B cell (primary cell): ENCODE data around the gene CDK6. TPM values are rescaled to one million over a fixed set of nuclear protein-coding genes. Genes with fewer than 3 reads are reported as not detected.
A peak's percentile ranks its signal among the peaks of the same experiment; 100 is the strongest.

Experiments used
- ATAC-seq: fragments of 200-7000 bp; cut with Tn5 transposase; one replicate; pipeline ENCODE4 v1.10.0; 2021; ENCODE audit warnings: low read depth, mild to moderate bottlenecking, moderate number of reproducible peaks, moderate library complexity
- CTCF ChIA-PET: fragments of 350-600 bp; sonication (Branson Sonifier 250); formaldehyde crosslinking; loops from one replicate; lab custom pipeline; 2021; ENCODE audit warnings: antibody characterized with exemption, inconsistent platforms; lab: Charles Lee
- POLR2A ChIA-PET: fragments of 350-600 bp; sonication (Branson Sonifier 250); formaldehyde crosslinking; loops from one replicate; lab custom pipeline; 2021; ENCODE audit warnings: antibody characterized with exemption; lab: Charles Lee
- DNase-seq: peaks from one replicate; pipeline ENCODE4 v3.0.0; 2013
- H2AFZ ChIP-seq: 2 replicates; pipeline ENCODE4 v1.6.1; 2012; ENCODE audit warnings: mild to moderate bottlenecking, low read depth, low read length; ENCODE audit not compliant: insufficient read depth, poor library complexity, severe bottlenecking
- H3K27ac ChIP-seq, 2 donors: 1 replicate in 1 of 2; 2 replicates in 1 of 2; pipeline ENCODE4 v1.5.1; 2012 to 2013; ENCODE audit warnings: low read length in 2 of 2, mild to moderate bottlenecking in 2 of 2, moderate library complexity in 1 of 2
- H3K27me3 ChIP-seq, 4 experiments: fragments of 200-600 bp in 1 of 4; sonication (generic) in 1 of 4; replicated peaks in 1 of 4; 1 replicate in 2 of 4; 2 replicates in 2 of 4; pipeline versions ENCODE4 v1.6.1 to v1.7.0; 2013 to 2016; ENCODE audit warnings: low read length in 3 of 4, mild to moderate bottlenecking in 2 of 4, mixed read lengths in 1 of 4, moderate library complexity in 1 of 4; ENCODE audit not compliant: insufficient read depth in 4 of 4, control insufficient read depth in 3 of 4; ENCODE audit errors: control extremely low read depth in 1 of 4
- H3K36me3 ChIP-seq, 2 experiments: replicated peaks in 1 of 2; 1 replicate in 1 of 2; 2 replicates in 1 of 2; pipeline versions ENCODE4 v1.6.1 to v1.7.1; 2013; ENCODE audit warnings: low read length in 1 of 2; ENCODE audit not compliant: insufficient read depth in 2 of 2, control insufficient read depth in 1 of 2; ENCODE audit errors: control extremely low read depth in 1 of 2, extremely low read depth in 1 of 2
- H3K4me1 ChIP-seq, 2 donors: fragments of 200-600 bp in 1 of 2; sonication (generic) in 1 of 2; 1 replicate in 1 of 2; 2 replicates in 1 of 2; pipeline versions ENCODE4 v1.5.1 to v1.6.1; 2013 to 2017; ENCODE audit warnings: low read length in 2 of 2; ENCODE audit not compliant: control insufficient read depth in 2 of 2, insufficient read depth in 2 of 2
- H3K4me2 ChIP-seq: replicated peaks from 2 replicates; pipeline ENCODE3; 2012; ENCODE audit warnings: mild to moderate bottlenecking, low read depth, low read length; ENCODE audit not compliant: poor library complexity, severe bottlenecking
- H3K4me3 ChIP-seq, 5 experiments: fragments of 200-600 bp in 1 of 5; sonication (generic) in 1 of 5; 1 replicate in 3 of 5; 2 replicates in 2 of 5; pipeline versions ENCODE4 v1.5.1 to v1.7.0; 2011 to 2016; ENCODE audit warnings: low read length in 4 of 5, mild to moderate bottlenecking in 4 of 5, low read depth in 2 of 5, control low read depth in 1 of 5, moderate library complexity in 1 of 5; ENCODE audit not compliant: insufficient read depth in 1 of 5; ENCODE audit errors: control extremely low read depth in 1 of 5, extremely low read depth in 1 of 5
- H3K79me2 ChIP-seq: fragments of 200-600 bp; sonication (generic); one replicate; pipeline ENCODE4 v1.6.0; 2016; ENCODE audit warnings: low read length; ENCODE audit not compliant: control insufficient read depth, insufficient read depth
- H3K9ac ChIP-seq: fragments of 200-600 bp; sonication (generic); 2 replicates; pipeline ENCODE4 v1.6.1; 2017; ENCODE audit warnings: mild to moderate bottlenecking, low read length, moderate library complexity
- H3K9me3 ChIP-seq, 3 donors: one replicate each; pipeline versions ENCODE4 v1.6.1 to v1.7.1; 2013; ENCODE audit warnings: low read length in 2 of 3; ENCODE audit not compliant: control insufficient read depth in 2 of 3, insufficient read depth in 1 of 3; ENCODE audit errors: control extremely low read depth in 1 of 3
- H4K20me1 ChIP-seq: 2 replicates; pipeline ENCODE4 v1.6.0; 2012; ENCODE audit warnings: mild to moderate bottlenecking, low read length; ENCODE audit not compliant: insufficient read depth, control insufficient read depth, poor library complexity, severe bottlenecking
- H3K27ac Mint-ChIP-seq: one replicate; pipeline ENCODE4 v1.8.0; 2021; ENCODE audit warnings: mixed read lengths
- H3K27me3 Mint-ChIP-seq: one replicate; pipeline ENCODE4 v1.8.0; 2021; ENCODE audit warnings: mixed read lengths
- H3K4me1 Mint-ChIP-seq: one replicate; pipeline ENCODE4 v1.8.0; 2021; ENCODE audit warnings: mixed read lengths
- H3K4me3 Mint-ChIP-seq: one replicate; pipeline ENCODE4 v1.8.0; 2021; ENCODE audit warnings: mixed read lengths
- H3K9me3 Mint-ChIP-seq: one replicate; pipeline ENCODE4 v1.8.0; 2022; ENCODE audit warnings: mixed read lengths; ENCODE audit not compliant: insufficient read depth
- EZH2 ChIP-seq: IDR thresholded peaks from 2 replicates; pipeline ENCODE4 v1.6.1; 2012; ENCODE audit warnings: borderline replicate concordance, low read depth, mild to moderate bottlenecking, moderate library complexity, low read length; ENCODE audit not compliant: insufficient read depth, poor library complexity, severe bottlenecking
- WGBS: methylation state at CpG from one replicate; pipeline ENCODE4 v1.1.5; 2013; ENCODE audit warnings: missing lambda C conversion rate; ENCODE audit not compliant: insufficient coverage; 5-methylcytosine and 5-hydroxymethylcytosine counted together
- intact Hi-C: fragments of 100-400 bp; cut with micrococcal nuclease; formaldehyde crosslinking; loops from one replicate; pipeline ENCODE4 v1.10.0; 2022
- polyA plus RNA-seq: library from polyadenylated mRNA; depleted of rRNA; stranded (reverse); fragments of >200 nt; gene quantifications from 2 replicates; pipeline ENCODE4 v1.2.3, GENCODE V29; 2012
- total RNA-seq, 2 donors: library from RNA; stranded (reverse); fragments of 120-200 nt in 1 of 2; gene quantifications; 1 replicate in 1 of 2; 2 replicates in 1 of 2; pipeline versions ENCODE4 v1.2.3 to v1.2.4, GENCODE V29; 2013 to 2022
- TF ChIP-seq, protein P1 (sequence below): fragments of 200-600 bp; IDR thresholded peaks from one replicate; pipeline ENCODE4 v1.8.0; 2022; ENCODE audit warnings: antibody characterized with exemption, mild to moderate bottlenecking

Gene CDK6
- total and polyA plus RNA-seq, 2 donors (not counting 1 experiment from before 2014, with no cell fraction given), result 3.0 to 14.6 TPM

DNA sequence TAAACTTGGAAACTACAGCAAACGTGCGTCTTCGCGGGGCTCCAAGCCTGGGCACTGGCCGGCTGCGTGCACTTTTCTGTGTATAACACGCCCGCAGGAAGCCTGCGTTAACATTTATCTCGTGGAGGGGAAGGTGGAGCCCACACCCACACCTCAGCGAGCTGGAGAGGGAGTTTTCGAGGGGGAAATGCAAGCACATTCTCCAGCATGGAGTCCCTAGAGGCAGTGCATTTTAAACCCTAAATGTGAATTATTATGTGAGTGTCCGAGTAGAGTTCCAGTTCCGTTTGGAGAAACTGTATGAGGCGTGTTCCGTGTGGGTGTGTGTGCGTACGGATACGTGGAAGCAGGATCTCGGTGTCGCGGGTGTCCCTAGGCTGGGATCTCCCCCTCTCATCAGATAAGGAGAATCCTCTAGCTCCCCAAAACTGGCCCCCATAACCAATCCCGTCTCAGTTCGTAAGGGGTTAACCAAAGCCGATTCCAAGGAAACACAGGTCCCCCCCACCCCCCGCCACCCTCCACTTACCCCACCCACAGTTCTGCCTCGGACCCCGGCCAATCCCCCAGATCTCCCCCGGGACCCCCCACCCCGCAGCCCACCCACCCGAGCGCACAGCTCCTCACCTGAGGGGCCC lies 403 bp downstream of the CDK6 start:
- Histone ChIP-seq H3K79me2 (peaks cover 13% of the 10 kb centered on the region), H2AFZ (peak overlapping the region; percentile 90), H3K4me1 (peaks cover 19 to 22% of the 10 kb centered on the region in 2 donors), H3K36me3 (no peaks in the 10 kb centered on the region), H3K27ac (peak overlapping the region; percentile 55 to 65), H3K4me2 (peak overlapping the region; percentile 96), H4K20me1 (no peaks in the 10 kb centered on the region), H3K9ac (peak overlapping the region; percentile 81), H3K9me3 (no peaks in the 10 kb centered on the region), H3K4me3 (peak overlapping the region; percentile 88 to 96 (median 90)), H3K27me3 (no peaks in the 10 kb centered on the region)
- WGBS, result 0% methylated on average over 18 of the region's 32 CpGs
- DNase-seq (peak; percentile 71), ATAC-seq (peak; percentile 7)
- POLR2A ChIA-PET, result interaction anchor here (0.7 kb wide), 1 partner anchor 229 kb away, joined by 4 read pairs; no protein-coding TSS in a partner anchor
- intact Hi-C loops, result loop anchor here (5.0 kb wide), 2 partner anchors 704 to 894 kb away; partner anchors contain the start of genes AKAP9 and CYP51A1
- Mint-ChIP-seq H3K4me3 (peak overlapping the region; percentile 89), H3K27me3 (no peaks in the 10 kb centered on the region), H3K4me1 (peaks cover 31% of the 10 kb centered on the region), H3K27ac (peak overlapping the region; percentile 76), H3K9me3 (no peaks in the 10 kb centered on the region)
- CTCF ChIA-PET, result interaction anchor here (1.1 kb wide), 2 partner anchors 145 to 224 kb away, joined by 3 read pairs; no protein-coding TSS in a partner anchor
- TF ChIP-seq, protein P1, sequence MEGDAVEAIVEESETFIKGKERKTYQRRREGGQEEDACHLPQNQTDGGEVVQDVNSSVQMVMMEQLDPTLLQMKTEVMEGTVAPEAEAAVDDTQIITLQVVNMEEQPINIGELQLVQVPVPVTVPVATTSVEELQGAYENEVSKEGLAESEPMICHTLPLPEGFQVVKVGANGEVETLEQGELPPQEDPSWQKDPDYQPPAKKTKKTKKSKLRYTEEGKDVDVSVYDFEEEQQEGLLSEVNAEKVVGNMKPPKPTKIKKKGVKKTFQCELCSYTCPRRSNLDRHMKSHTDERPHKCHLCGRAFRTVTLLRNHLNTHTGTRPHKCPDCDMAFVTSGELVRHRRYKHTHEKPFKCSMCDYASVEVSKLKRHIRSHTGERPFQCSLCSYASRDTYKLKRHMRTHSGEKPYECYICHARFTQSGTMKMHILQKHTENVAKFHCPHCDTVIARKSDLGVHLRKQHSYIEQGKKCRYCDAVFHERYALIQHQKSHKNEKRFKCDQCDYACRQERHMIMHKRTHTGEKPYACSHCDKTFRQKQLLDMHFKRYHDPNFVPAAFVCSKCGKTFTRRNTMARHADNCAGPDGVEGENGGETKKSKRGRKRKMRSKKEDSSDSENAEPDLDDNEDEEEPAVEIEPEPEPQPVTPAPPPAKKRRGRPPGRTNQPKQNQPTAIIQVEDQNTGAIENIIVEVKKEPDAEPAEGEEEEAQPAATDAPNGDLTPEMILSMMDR, result no peak
- TF ChIP-seq EZH2, result no peak
